ENCODE data around the gene CLSTN2. TPM values are rescaled to one million over a fixed set of nuclear protein-coding genes. Genes with fewer than 3 reads are reported as not detected.

The CLSTN2 gene
- total and polyA plus RNA-seq, 2 of the 13 experiments (the other 11 are each of a cell fraction or from before 2014, with no cell fraction given): not detected

DNA sequence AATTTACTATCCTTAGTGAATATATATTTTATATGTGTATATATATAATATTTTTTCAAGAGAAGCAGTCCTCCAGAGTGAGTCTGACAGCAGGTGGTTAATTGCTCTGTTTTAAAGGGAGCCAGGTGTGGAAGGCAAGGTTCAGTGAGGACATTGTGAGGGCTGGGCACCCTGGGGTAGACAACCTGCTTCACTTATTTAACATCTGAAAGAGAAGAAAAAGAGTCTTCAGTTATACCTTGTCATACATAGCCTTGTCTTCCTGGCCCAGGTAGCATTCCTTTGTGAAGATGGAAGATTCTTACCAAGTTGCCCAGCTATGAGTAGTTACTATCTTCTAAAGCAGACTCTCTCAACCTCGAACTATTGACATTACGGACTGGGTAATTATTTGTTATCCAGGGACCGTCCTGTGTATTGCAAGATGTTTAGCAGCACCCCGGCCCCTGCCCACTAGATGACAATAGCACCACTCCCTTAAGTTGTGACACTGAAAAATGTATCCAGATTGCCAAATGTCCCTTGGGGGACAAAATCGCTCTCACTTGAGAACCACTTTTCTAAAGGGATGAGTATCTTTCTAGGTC is 406.9 kb downstream of the CLSTN2 start:
- BruUV-seq (replicated peaks): no TSS peak
- no peak for FAIRE-seq
- H3K79me2 ChIP-seq (ENCODE audit: insufficient read depth, low read length): no peaks in the 10 kb centered on the region
- 32% methylated on average over 5 of the region's 5 CpGs for WGBS (ENCODE audit: low lambda C conversion rate)
- H3K4me2 ChIP-seq (ENCODE audit: low read depth, low read length): no peak overlapping the region
- no peak overlapping the region for H3K27ac ChIP-seq (ENCODE audit: extremely low read length, insufficient read depth, low read length)
- H2AFZ ChIP-seq (ENCODE audit: low read length): no peak overlapping the region
- ChIA-PET CTCF (ENCODE audit: low intra/inter-chr PET ratio, low total read pairs) (no interaction called here), POLR2A (no interaction called here)
- H3K36me3 ChIP-seq (replicated peaks in 1 of 2; ENCODE audit: control insufficient read depth in 1 of 2, insufficient read depth in 2 of 2, low read length in 2 of 2): no peaks in the 10 kb centered on the region
- no peaks in the 10 kb centered on the region for H3K9me3 ChIP-seq (ENCODE audit: low read length)
- no peak for ATAC-seq
- no peaks in the 10 kb centered on the region for H3K4me1 ChIP-seq (ENCODE audit: insufficient read depth, low read length)
- H4K20me1 ChIP-seq (ENCODE audit: insufficient read depth, low read length): no peaks in the 10 kb centered on the region
- intact Hi-C loops (cut with micrococcal nuclease; ENCODE audit: unreplicated experiment) (no loop called here), in situ Hi-C loops (cut with HindIII; ENCODE audit: extremely low pct_ligation_motif_present, low pct_unique_long_range_greater_than_20kb) (no loop called here)
- DNase-seq (ENCODE audit: low spot score): no peak
- no peak overlapping the region for H3K9ac ChIP-seq (ENCODE audit: insufficient read depth, low read depth, low read length)
- H3K27me3 ChIP-seq (ENCODE audit: control insufficient read depth in 1 of 2, insufficient read depth in 2 of 2, low read length in 2 of 2): no peaks in the 10 kb centered on the region
- no peak overlapping the region for H3K4me3 ChIP-seq (replicated peaks in 1 of 3; ENCODE audit: insufficient read depth in 1 of 3, low read depth in 2 of 3, low read length in 3 of 3)
- TF ChIP-seq ZNF570 (CRISPR knock-in tag; IDR thresholded peaks at IDR 0.05; ENCODE audit: borderline replicate concordance) (no peak), MYNN (CRISPR knock-in tag; IDR thresholded peaks at IDR 0.05; ENCODE audit: low read depth) (no peak), TAF1 (CRISPR knock-in tag; IDR thresholded peaks at IDR 0.05) (no peak), TGIF2 (CRISPR knock-in tag; IDR thresholded peaks at IDR 0.05) (no peak), KMT2B (CRISPR knock-in tag; IDR thresholded peaks at IDR 0.05) (no peak), MAFK (conservative IDR thresholded peaks at IDR 0.05 in 1 of 2, IDR thresholded peaks at IDR 0.05 in 1 of 2; ENCODE audit: low read length in 2 of 2) (no peak), ZNF589 (CRISPR knock-in tag; conservative IDR thresholded peaks at IDR 0.05) (no peak), SKI (IDR thresholded peaks at IDR 0.05; ENCODE audit: partially characterized antibody) (no peak), ONECUT2 (CRISPR knock-in tag; IDR thresholded peaks at IDR 0.05) (no peak)
- TF ChIP-seq, protein P1, sequence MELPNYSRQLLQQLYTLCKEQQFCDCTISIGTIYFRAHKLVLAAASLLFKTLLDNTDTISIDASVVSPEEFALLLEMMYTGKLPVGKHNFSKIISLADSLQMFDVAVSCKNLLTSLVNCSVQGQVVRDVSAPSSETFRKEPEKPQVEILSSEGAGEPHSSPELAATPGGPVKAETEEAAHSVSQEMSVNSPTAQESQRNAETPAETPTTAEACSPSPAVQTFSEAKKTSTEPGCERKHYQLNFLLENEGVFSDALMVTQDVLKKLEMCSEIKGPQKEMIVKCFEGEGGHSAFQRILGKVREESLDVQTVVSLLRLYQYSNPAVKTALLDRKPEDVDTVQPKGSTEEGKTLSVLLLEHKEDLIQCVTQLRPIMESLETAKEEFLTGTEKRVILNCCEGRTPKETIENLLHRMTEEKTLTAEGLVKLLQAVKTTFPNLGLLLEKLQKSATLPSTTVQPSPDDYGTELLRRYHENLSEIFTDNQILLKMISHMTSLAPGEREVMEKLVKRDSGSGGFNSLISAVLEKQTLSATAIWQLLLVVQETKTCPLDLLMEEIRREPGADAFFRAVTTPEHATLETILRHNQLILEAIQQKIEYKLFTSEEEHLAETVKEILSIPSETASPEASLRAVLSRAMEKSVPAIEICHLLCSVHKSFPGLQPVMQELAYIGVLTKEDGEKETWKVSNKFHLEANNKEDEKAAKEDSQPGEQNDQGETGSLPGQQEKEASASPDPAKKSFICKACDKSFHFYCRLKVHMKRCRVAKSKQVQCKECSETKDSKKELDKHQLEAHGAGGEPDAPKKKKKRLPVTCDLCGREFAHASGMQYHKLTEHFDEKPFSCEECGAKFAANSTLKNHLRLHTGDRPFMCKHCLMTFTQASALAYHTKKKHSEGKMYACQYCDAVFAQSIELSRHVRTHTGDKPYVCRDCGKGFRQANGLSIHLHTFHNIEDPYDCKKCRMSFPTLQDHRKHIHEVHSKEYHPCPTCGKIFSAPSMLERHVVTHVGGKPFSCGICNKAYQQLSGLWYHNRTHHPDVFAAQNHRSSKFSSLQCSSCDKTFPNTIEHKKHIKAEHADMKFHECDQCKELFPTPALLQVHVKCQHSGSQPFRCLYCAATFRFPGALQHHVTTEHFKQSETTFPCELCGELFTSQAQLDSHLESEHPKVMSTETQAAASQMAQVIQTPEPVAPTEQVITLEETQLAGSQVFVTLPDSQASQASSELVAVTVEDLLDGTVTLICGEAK (IDR thresholded peaks at IDR 0.05): no peak
- TF ChIP-seq, protein P1 (CRISPR knock-in tag; IDR thresholded peaks at IDR 0.05): no peak
- TF ChIP-seq, protein P2, sequence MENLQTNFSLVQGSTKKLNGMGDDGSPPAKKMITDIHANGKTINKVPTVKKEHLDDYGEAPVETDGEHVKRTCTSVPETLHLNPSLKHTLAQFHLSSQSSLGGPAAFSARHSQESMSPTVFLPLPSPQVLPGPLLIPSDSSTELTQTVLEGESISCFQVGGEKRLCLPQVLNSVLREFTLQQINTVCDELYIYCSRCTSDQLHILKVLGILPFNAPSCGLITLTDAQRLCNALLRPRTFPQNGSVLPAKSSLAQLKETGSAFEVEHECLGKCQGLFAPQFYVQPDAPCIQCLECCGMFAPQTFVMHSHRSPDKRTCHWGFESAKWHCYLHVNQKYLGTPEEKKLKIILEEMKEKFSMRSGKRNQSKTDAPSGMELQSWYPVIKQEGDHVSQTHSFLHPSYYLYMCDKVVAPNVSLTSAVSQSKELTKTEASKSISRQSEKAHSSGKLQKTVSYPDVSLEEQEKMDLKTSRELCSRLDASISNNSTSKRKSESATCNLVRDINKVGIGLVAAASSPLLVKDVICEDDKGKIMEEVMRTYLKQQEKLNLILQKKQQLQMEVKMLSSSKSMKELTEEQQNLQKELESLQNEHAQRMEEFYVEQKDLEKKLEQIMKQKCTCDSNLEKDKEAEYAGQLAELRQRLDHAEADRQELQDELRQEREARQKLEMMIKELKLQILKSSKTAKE (CRISPR knock-in tag; IDR thresholded peaks at IDR 0.05; ENCODE audit: borderline replicate concordance): no peak
- TF ChIP-seq, protein P3, sequence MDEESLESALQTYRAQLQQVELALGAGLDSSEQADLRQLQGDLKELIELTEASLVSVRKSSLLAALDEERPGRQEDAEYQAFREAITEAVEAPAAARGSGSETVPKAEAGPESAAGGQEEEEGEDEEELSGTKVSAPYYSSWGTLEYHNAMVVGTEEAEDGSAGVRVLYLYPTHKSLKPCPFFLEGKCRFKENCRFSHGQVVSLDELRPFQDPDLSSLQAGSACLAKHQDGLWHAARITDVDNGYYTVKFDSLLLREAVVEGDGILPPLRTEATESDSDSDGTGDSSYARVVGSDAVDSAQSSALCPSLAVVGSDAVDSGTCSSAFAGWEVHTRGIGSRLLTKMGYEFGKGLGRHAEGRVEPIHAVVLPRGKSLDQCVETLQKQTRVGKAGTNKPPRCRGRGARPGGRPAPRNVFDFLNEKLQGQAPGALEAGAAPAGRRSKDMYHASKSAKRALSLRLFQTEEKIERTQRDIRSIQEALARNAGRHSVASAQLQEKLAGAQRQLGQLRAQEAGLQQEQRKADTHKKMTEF (CRISPR knock-in tag; IDR thresholded peaks at IDR 0.05): no peak
